ENCODE results near the gene CCDC167.

GRCh38 chr6:37518116-37518515 is 18.4 kb upstream of the CCDC167 start:
- TF ChIP-seq, protein P1, sequence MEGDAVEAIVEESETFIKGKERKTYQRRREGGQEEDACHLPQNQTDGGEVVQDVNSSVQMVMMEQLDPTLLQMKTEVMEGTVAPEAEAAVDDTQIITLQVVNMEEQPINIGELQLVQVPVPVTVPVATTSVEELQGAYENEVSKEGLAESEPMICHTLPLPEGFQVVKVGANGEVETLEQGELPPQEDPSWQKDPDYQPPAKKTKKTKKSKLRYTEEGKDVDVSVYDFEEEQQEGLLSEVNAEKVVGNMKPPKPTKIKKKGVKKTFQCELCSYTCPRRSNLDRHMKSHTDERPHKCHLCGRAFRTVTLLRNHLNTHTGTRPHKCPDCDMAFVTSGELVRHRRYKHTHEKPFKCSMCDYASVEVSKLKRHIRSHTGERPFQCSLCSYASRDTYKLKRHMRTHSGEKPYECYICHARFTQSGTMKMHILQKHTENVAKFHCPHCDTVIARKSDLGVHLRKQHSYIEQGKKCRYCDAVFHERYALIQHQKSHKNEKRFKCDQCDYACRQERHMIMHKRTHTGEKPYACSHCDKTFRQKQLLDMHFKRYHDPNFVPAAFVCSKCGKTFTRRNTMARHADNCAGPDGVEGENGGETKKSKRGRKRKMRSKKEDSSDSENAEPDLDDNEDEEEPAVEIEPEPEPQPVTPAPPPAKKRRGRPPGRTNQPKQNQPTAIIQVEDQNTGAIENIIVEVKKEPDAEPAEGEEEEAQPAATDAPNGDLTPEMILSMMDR (IDR thresholded peaks at IDR 0.05): no peak
- TF ChIP-seq POLR2A (IDR thresholded peaks at IDR 0.05) (no peak), POLR2AphosphoS5 (IDR thresholded peaks at IDR 0.05) (no peak)

Measured in sigmoid colon (tissue), 4 donors.